C4-2B (cell line): ENCODE measurements around the gene HSD17B8.

Experiments
- H3K27ac ChIP-seq: fragments of 450-650 bp; 2 replicates; pipeline ENCODE4 v1.5.1; 2017
- ZFX ChIP-seq: fragments of 450-650 bp; IDR thresholded peaks from 2 replicates; pipeline ENCODE4 v1.6.1; 2017
- TF ChIP-seq, protein P1 (sequence below): fragments of 450-650 bp; conservative IDR thresholded peaks from 2 replicates; pipeline ENCODE4 v1.5.1; 2017; ENCODE audit warnings: mild to moderate bottlenecking

HSD17B8 gene

DNA sequence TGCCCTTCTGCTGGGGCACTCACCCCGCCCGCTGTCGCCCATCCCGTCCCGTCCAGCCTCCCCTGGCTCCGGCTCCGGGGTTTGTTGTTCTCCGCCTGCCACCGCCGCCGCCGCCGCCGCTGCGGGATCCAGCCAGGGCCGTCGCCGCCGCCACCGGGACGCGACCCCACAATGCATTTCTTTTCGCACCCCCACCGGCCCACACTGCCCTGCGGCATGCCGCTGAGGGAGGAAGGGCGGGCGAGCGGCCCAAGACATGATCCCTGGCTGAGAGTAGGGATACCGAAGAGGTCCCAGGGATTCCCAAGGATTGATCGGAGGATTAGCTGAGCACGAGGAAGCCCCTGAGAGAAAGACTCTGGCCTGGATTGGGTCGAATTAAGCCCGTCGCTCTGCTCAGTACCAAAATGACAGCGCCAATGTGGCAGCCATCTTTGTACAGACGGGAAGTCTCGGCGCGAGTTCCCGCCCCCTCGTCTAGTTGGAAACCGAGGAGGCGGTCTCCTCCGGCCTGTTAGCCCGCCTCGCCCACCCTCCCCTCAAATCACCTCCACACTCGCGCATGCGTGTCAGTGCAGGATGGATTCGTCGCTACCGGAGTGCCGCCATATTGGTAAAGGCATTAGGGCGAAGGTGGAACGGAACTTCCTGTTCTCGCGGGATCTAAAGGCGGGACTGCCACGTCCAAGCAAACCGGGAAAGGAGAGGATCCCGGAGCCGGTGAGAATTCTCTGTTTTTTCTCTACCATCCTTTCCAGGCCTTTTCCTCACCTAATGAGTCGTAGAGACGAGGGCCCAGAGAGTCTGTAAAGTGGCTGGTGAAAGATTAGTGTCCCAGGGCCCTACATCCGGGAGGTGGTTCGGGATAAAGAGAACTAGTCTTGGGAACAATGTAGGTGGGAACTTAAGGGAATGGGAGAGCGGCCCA lies 4.0 kb upstream of the HSD17B8 start, which contains the start of the genes RXRB and SLC39A7:
TSS of gene RXRB (minus strand) at position 447 of the 928 bp plus-strand sequence. CDS start at position 258, 189 bp downstream.
TSS of gene SLC39A7 (plus strand) at position 649 of the 928 bp plus-strand sequence. CDS start 379 bp downstream, outside the sequence.
- TF ChIP-seq, protein P1, sequence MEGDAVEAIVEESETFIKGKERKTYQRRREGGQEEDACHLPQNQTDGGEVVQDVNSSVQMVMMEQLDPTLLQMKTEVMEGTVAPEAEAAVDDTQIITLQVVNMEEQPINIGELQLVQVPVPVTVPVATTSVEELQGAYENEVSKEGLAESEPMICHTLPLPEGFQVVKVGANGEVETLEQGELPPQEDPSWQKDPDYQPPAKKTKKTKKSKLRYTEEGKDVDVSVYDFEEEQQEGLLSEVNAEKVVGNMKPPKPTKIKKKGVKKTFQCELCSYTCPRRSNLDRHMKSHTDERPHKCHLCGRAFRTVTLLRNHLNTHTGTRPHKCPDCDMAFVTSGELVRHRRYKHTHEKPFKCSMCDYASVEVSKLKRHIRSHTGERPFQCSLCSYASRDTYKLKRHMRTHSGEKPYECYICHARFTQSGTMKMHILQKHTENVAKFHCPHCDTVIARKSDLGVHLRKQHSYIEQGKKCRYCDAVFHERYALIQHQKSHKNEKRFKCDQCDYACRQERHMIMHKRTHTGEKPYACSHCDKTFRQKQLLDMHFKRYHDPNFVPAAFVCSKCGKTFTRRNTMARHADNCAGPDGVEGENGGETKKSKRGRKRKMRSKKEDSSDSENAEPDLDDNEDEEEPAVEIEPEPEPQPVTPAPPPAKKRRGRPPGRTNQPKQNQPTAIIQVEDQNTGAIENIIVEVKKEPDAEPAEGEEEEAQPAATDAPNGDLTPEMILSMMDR, result no peak
- no peak for TF ChIP-seq ZFX
- H3K27ac ChIP-seq, result peak within 1 kb of the TSS; percentile 94

DNA sequence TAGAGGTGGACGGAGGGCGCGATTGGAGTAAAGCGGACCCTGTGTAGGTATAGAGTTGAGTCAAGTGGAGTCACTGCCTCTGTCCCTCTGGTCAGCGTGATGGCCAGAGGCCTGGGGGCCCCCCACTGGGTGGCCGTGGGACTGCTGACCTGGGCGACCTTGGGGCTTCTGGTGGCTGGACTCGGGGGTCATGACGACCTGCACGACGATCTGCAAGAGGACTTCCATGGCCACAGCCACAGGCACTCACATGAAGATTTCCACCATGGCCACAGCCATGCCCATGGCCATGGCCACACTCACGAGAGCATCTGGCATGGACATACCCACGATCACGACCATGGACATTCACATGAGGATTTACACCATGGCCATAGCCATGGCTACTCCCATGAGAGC lies 3.3 kb upstream of the HSD17B8 start:
- no peak for TF ChIP-seq ZFX
- TF ChIP-seq, protein P1, result no peak; the same call in 1 of the 2 replicates
- H3K27ac ChIP-seq, result peak overlapping the region; percentile 94

DNA sequence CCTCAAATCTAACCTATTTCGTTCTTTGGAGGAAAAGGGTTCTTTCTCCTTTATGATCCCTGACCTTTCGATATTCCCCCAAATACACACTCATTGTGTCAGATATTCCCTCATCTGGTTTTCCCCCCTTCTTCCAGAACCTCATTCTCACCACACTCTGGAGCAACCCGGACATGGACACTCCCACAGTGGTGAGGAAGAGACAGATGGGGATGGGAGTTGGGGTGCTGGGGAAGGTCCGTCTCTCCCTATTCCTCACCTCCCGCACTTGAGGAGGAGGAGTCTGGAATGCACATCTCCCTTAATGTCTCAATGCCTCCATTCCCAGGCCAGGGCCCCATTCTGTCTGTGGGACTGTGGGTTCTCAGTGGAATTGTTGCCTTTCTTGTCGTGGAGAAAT lies 2.5 kb upstream of the HSD17B8 start:
- peak overlapping the region; percentile 94 for H3K27ac ChIP-seq
- no peak for TF ChIP-seq ZFX
- TF ChIP-seq, protein P1, result no peak

DNA sequence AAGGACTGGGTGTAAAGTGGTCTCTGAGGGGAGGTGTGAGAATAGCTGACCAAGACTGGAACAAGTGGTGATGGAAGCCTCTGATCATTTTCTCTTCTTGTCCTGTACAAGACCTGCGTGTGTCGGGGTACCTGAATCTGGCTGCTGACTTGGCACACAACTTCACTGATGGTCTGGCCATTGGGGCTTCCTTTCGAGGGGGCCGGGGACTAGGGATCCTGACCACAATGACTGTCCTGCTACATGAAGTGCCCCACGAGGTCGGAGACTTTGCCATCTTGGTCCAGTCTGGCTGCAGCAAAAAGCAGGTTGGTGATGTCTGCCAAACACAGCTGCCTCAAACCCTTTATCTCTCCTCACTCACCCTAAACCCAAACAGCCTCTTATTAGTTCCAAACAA lies 1.7 kb upstream of the HSD17B8 start:
- H3K27ac ChIP-seq, result no peak overlapping the region
- no peak for TF ChIP-seq ZFX
- TF ChIP-seq, protein P1, result no peak

DNA sequence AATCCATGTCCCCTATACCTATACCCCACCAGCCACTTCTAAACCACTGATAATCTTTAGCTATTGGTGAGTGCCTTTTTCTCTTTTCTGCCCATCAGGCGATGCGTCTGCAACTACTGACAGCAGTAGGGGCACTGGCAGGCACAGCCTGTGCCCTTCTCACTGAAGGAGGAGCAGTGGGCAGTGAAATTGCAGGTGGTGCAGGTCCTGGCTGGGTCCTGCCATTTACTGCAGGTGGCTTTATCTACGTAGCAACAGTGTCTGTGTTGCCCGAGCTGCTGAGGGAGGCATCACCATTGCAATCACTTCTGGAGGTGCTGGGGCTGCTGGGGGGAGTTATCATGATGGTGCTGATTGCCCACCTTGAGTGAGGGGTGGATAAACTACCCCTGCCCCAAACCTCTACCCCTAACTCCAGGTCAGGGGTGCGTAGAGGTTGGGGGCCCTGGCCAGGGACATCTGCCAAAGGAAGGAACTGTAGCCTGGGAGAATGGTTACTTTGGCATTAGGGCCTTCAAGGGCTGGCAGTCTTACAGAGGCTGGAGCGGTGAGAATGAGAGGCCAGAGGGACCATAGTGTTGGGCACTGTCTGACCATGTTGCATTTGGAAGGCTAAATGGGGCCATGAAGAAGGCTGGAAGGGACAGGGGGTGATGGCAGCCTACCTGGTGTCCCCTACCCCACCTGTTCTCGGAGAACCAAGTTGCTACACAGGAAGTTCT lies 851 bp upstream of the HSD17B8 start:
- TF ChIP-seq ZFX, result no peak
- TF ChIP-seq, protein P1, result no peak
- H3K27ac ChIP-seq, result no peak overlapping the region; the same call in 1 of the 2 replicates

DNA sequence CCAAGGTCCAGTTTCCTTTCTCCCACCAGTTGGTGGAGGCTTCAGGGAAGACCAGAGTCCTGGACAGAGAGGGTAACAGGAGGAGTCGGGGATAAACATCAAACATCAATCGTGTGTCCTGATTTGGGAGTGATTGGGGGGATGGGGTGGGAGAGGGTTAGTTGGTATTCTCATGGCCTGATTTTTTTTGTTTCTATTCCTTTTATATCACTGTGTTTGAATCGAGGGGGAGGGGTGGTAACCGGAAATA lies 365 bp upstream of the HSD17B8 start:
- TF ChIP-seq, protein P1, result no peak
- TF ChIP-seq ZFX, result no peak
- no peak overlapping the region; the same call in 1 of the 2 replicates for H3K27ac ChIP-seq
